ENCODE data around the gene IFNA13. TPM values are rescaled to one million over a fixed set of nuclear protein-coding genes. Genes with fewer than 3 reads are reported as not detected.
A peak's percentile ranks its signal among the peaks of the same experiment; 100 is the strongest.

IFNA13 gene
- total and polyA plus RNA-seq, 2 donors (not counting 3 experiments of a cell fraction or from before 2014, with no cell fraction given), result not detected

GRCh38 chr9:21414220-21414940 is 46.5 kb upstream of the IFNA13 start:
- no peak overlapping the region for H3K4me2 ChIP-seq (ENCODE audit: insufficient read depth, low read length)
- ChIA-PET CTCF (interaction anchor here (0.9 to 1.6 kb wide), 2 partner anchors 19 to 20 kb away, joined by 3 to 5 read pairs; no protein-coding TSS in a partner anchor), POLR2A (no interaction called here)
- no peak for DNase-seq (ENCODE audit: low read depth, low spot score)
- no peaks in the 10 kb centered on the region for H3K36me3 ChIP-seq (ENCODE audit: control insufficient read depth in 2 of 2, extremely low read depth in 1 of 2, insufficient read depth in 2 of 2, low read length in 2 of 2)
- no TSS peak for BruUV-seq (replicated peaks)
- H3K27me3 ChIP-seq (ENCODE audit: control insufficient read depth in 2 of 2, insufficient read depth in 2 of 2, low read length in 2 of 2), result peaks cover 20 to 42% of the 10 kb centered on the region in 2 experiments
- H3K27ac ChIP-seq (ENCODE audit: insufficient read depth, low read depth, low read length), result no peak overlapping the region
- no peak for TF ChIP-seq JUN (IDR thresholded peaks at IDR 0.05; ENCODE audit: borderline replicate concordance, insufficient read depth, insufficient read length, low read depth)
- no peak for TF ChIP-seq POLR2A (IDR thresholded peaks at IDR 0.05; ENCODE audit: low read depth, low read length)
- H3K9ac ChIP-seq (replicated peaks; ENCODE audit: extremely low read depth, insufficient read depth, low read length), result no peak overlapping the region
- no peak for FAIRE-seq
- H3K4me1 ChIP-seq (ENCODE audit: control insufficient read depth, extremely low read depth, insufficient read depth, low read length), result no peaks in the 10 kb centered on the region
- no peaks in the 10 kb centered on the region for H4K20me1 ChIP-seq (replicated peaks; ENCODE audit: control insufficient read depth, extremely low read depth, insufficient read depth, low read length)
- no peaks in the 10 kb centered on the region for H3K9me1 ChIP-seq (replicated peaks; ENCODE audit: control insufficient read depth, extremely low read depth, insufficient read depth, low read length)
- H3K79me2 ChIP-seq (ENCODE audit: control insufficient read depth, insufficient read depth, low read length), result no peaks in the 10 kb centered on the region
- dilution Hi-C loops (cut with MboI; ENCODE audit: extremely low pct_ligation_motif_present, low sequenced_read_pairs) (no loop called here), intact Hi-C loops (cut with micrococcal nuclease) (no loop called here)
- H2AFZ ChIP-seq (ENCODE audit: low read depth, low read length), result no peak overlapping the region
- H3K9me3 ChIP-seq (replicated peaks; ENCODE audit: control insufficient read depth, insufficient read depth, low read length), result no peaks in the 10 kb centered on the region
- H3K4me3 ChIP-seq (replicated peaks in 1 of 3; ENCODE audit: insufficient read depth in 1 of 3, low read depth in 1 of 3, low read length in 3 of 3), result no peak overlapping the region

DNA sequence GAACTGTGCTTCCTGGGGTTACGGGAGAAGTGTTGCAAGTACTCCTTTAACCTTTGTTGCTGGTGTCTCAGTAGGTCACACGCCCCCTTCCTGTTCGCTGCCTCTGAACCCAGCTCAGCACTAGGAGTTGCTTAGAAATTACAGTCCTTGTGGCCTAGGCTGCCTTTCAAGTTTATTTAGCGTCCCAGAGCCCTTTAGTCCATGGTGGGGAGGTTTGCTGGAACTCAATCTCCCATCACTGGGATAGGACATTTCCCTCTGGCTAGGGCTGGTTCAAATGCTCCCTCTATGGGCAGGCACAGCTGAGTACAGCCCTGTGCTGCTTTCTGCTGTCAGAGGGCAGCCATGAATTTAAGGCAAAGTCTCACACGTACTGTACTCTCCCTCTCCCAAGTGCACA is 45.8 kb upstream of the IFNA13 start:
- Histone ChIP-seq H2AFZ (ENCODE audit: low read depth, low read length) (no peak overlapping the region), H3K79me2 (ENCODE audit: control insufficient read depth, insufficient read depth, low read length) (no peaks in the 10 kb centered on the region), H3K4me2 (ENCODE audit: insufficient read depth, low read length) (no peak overlapping the region), H4K20me1 (replicated peaks; ENCODE audit: control insufficient read depth, extremely low read depth, insufficient read depth, low read length) (no peaks in the 10 kb centered on the region), H3K9me3 (replicated peaks; ENCODE audit: control insufficient read depth, insufficient read depth, low read length) (no peaks in the 10 kb centered on the region), H3K4me1 (ENCODE audit: control insufficient read depth, extremely low read depth, insufficient read depth, low read length) (no peaks in the 10 kb centered on the region), H3K4me3 (replicated peaks in 1 of 3; ENCODE audit: insufficient read depth in 1 of 3, low read depth in 1 of 3, low read length in 3 of 3) (no peak overlapping the region), H3K27ac (ENCODE audit: insufficient read depth, low read depth, low read length) (no peak overlapping the region), H3K27me3 (ENCODE audit: control insufficient read depth in 2 of 2, insufficient read depth in 2 of 2, low read length in 2 of 2) (peaks cover 24 to 44% of the 10 kb centered on the region in 2 experiments), H3K9me1 (replicated peaks; ENCODE audit: control insufficient read depth, extremely low read depth, insufficient read depth, low read length) (no peaks in the 10 kb centered on the region), H3K9ac (replicated peaks; ENCODE audit: extremely low read depth, insufficient read depth, low read length) (no peak overlapping the region), H3K36me3 (ENCODE audit: control insufficient read depth in 2 of 2, extremely low read depth in 1 of 2, insufficient read depth in 2 of 2, low read length in 2 of 2) (no peaks in the 10 kb centered on the region)
- no TSS peak for BruUV-seq (replicated peaks)
- FAIRE-seq (no peak), DNase-seq (ENCODE audit: low read depth, low spot score) (no peak)
- POLR2A ChIA-PET, result no interaction called here
- CTCF ChIA-PET, result interaction anchor here (1.3 to 1.7 kb wide), 2 partner anchors 21 to 95 kb away, joined by 3 to 7 read pairs; no protein-coding TSS in a partner anchor
- dilution Hi-C loops (cut with MboI; ENCODE audit: extremely low pct_ligation_motif_present, low sequenced_read_pairs) (no loop called here), intact Hi-C loops (cut with micrococcal nuclease) (no loop called here)
- no peak for TF ChIP-seq GATA2 (IDR thresholded peaks at IDR 0.05; ENCODE audit: insufficient read depth, insufficient read length, low read depth, low read length)
- peak in 1 of 2 donors; percentile 25 for TF ChIP-seq CTCF (IDR thresholded peaks at IDR 0.05; ENCODE audit: extremely low read depth in 1 of 2, insufficient read depth in 1 of 2, low read depth in 1 of 2, low read length in 2 of 2)
- no peak for TF ChIP-seq MAX (IDR thresholded peaks at IDR 0.05; ENCODE audit: insufficient read depth, insufficient read length)
